ENCODE measurements around the gene ARRDC5. TPM values are rescaled to one million over a fixed set of nuclear protein-coding genes. Genes with fewer than 3 reads are reported as not detected.

Gene ARRDC5
- total and polyA plus RNA-seq, 2 of the 13 experiments (the other 11 are each of a cell fraction or from before 2014, with no cell fraction given), result not detected

GRCh38 chr19:4866595-4867424 is 35.9 kb downstream of the ARRDC5 start:
- WGBS (ENCODE audit: low lambda C conversion rate), result under 1% methylated on average over 19 of the region's 22 CpGs
- FAIRE-seq (no peak), ATAC-seq (peak; percentile 32), DNase-seq (ENCODE audit: low spot score) (peak; percentile 34)
- H3K9me3 ChIP-seq (ENCODE audit: low read length), result no peaks in the 10 kb centered on the region
- POLR2A ChIA-PET, result interaction anchor here (0.7 to 1.9 kb wide), 9 partner anchors 10 to 102 kb away, joined by 3 to 8 read pairs (median 6); partner anchors contain the start of genes FEM1A and KDM4B
- intact Hi-C loops (cut with micrococcal nuclease; ENCODE audit: unreplicated experiment), result no loop called here
- TSS peak; percentile 87 for BruUV-seq (replicated peaks)
- in situ Hi-C loops (cut with HindIII; ENCODE audit: extremely low pct_ligation_motif_present, low pct_unique_long_range_greater_than_20kb), result no loop called here
- no peaks in the 10 kb centered on the region; a peak in 1 of 5 replicates for H3K27me3 ChIP-seq (ENCODE audit: control insufficient read depth in 1 of 2, insufficient read depth in 2 of 2, low read length in 2 of 2)
- peaks cover 15% of the 10 kb centered on the region; the same call in 1 of the 2 replicates for H4K20me1 ChIP-seq (ENCODE audit: insufficient read depth, low read length)
- H3K79me2 ChIP-seq (ENCODE audit: insufficient read depth, low read length), result peaks cover 28% of the 10 kb centered on the region
- H3K9ac ChIP-seq (ENCODE audit: insufficient read depth, low read depth, low read length), result peak overlapping the region; percentile 80
- peak overlapping the region; percentile 70 for H3K27ac ChIP-seq (ENCODE audit: extremely low read length, insufficient read depth, low read length)
- H3K36me3 ChIP-seq (replicated peaks in 1 of 2; ENCODE audit: control insufficient read depth in 1 of 2, insufficient read depth in 2 of 2, low read length in 2 of 2), result peaks cover 0 to 3% of the 10 kb centered on the region in 2 experiments; a peak in 1 of 5 replicates
- CTCF ChIA-PET (ENCODE audit: low intra/inter-chr PET ratio, low total read pairs), result no interaction called here
- no peak overlapping the region for H2AFZ ChIP-seq (ENCODE audit: low read length)
- peaks cover 53% of the 10 kb centered on the region for H3K4me1 ChIP-seq (ENCODE audit: insufficient read depth, low read length)
- H3K4me3 ChIP-seq (replicated peaks in 1 of 3; ENCODE audit: insufficient read depth in 1 of 3, low read depth in 2 of 3, low read length in 3 of 3), result peak overlapping the region; percentile 83 to 99 (median 87)
- peak overlapping the region; percentile 96 for H3K4me2 ChIP-seq (ENCODE audit: low read depth, low read length)
- TF ChIP-seq ZNF318 (CRISPR knock-in tag; IDR thresholded peaks at IDR 0.05), result no peak
- TF ChIP-seq, protein P1, sequence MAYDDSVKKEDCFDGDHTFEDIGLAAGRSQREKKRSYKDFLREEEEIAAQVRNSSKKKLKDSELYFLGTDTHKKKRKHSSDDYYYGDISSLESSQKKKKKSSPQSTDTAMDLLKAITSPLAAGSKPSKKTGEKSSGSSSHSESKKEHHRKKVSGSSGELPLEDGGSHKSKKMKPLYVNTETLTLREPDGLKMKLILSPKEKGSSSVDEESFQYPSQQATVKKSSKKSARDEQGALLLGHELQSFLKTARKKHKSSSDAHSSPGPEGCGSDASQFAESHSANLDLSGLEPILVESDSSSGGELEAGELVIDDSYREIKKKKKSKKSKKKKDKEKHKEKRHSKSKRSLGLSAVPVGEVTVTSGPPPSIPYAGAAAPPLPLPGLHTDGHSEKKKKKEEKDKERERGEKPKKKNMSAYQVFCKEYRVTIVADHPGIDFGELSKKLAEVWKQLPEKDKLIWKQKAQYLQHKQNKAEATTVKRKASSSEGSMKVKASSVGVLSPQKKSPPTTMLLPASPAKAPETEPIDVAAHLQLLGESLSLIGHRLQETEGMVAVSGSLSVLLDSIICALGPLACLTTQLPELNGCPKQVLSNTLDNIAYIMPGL (CRISPR knock-in tag; IDR thresholded peaks at IDR 0.05; ENCODE audit: borderline replicate concordance in 1 of 2, low read depth in 1 of 2), result 0 out of 4 replicates have a peak, but pooled peaks of 1 of the 2 experiments have one; percentile 60
- no peak for TF ChIP-seq ZFP36L1 (CRISPR knock-in tag; IDR thresholded peaks at IDR 0.05)
- no peak for TF ChIP-seq ZNF362 (CRISPR knock-in tag; IDR thresholded peaks at IDR 0.05; ENCODE audit: borderline replicate concordance)
- 0 out of 2 replicates have a peak, but pooled peaks have one; percentile 11 for TF ChIP-seq CEBPB (IDR thresholded peaks at IDR 0.05; ENCODE audit: borderline replicate concordance, low read depth, low read length)
- TF ChIP-seq AGO2 (optimal IDR thresholded peaks at IDR 0.05; ENCODE audit: low read depth, low read length), result peak; percentile 22
- no peak for TF ChIP-seq ZGPAT (CRISPR knock-in tag; IDR thresholded peaks at IDR 0.05)
